C4-2B (cell line): Measurements from ENCODE around the gene ALDH3A2.

Experiments used
- H3K27ac ChIP-seq: fragments of 450-650 bp; 2 replicates; pipeline ENCODE4 v1.5.1; 2017
- ZFX ChIP-seq: fragments of 450-650 bp; IDR thresholded peaks from 2 replicates; pipeline ENCODE4 v1.6.1; 2017
- TF ChIP-seq, protein P1 (sequence below): fragments of 450-650 bp; conservative IDR thresholded peaks from 2 replicates; pipeline ENCODE4 v1.5.1; 2017; ENCODE audit warnings: mild to moderate bottlenecking

Gene ALDH3A2

DNA sequence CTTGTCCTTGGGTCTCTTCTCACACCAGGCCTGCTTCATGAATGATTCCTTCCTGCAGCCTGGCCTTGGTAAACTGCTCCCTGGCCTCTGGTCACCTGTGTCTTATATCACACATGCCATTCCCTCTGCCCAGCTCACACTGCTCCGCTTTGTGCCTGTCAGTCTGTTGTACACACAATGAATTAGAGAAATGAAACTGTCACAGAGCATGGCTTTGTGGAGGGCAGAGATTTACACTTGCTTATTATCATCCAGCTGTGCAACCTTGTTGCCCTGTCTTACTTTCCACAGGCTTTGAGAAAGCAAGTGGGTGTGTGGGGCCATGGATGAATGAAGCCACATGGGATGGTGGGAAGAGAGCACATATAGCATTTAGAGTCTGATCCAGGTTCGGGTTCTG lies 22.4 kb downstream of the ALDH3A2 start:
- no peak overlapping the region for H3K27ac ChIP-seq
- TF ChIP-seq ZFX = no peak
- TF ChIP-seq, protein P1, sequence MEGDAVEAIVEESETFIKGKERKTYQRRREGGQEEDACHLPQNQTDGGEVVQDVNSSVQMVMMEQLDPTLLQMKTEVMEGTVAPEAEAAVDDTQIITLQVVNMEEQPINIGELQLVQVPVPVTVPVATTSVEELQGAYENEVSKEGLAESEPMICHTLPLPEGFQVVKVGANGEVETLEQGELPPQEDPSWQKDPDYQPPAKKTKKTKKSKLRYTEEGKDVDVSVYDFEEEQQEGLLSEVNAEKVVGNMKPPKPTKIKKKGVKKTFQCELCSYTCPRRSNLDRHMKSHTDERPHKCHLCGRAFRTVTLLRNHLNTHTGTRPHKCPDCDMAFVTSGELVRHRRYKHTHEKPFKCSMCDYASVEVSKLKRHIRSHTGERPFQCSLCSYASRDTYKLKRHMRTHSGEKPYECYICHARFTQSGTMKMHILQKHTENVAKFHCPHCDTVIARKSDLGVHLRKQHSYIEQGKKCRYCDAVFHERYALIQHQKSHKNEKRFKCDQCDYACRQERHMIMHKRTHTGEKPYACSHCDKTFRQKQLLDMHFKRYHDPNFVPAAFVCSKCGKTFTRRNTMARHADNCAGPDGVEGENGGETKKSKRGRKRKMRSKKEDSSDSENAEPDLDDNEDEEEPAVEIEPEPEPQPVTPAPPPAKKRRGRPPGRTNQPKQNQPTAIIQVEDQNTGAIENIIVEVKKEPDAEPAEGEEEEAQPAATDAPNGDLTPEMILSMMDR = no peak

DNA sequence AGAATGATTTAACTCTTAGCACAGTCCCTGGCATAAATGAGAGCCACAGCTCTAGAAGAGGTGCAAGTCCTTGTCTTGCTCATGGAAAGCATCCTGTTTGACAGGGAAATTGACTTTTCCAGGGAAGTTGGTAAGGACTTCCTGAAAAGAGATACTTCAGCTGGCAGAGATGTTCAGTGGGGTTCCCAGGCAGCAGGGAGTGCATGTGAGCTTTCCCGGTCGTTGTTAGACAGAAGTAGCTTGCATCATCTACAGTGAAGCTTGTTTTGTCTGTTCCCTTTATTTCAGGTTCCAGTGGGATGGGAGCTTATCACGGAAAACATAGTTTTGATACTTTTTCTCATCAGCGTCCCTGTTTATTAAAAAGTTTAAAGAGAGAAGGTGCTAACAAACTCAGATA lies 22.9 kb downstream of the ALDH3A2 start:
- H3K27ac ChIP-seq = no peak overlapping the region
- TF ChIP-seq, protein P1 = no peak
- no peak for TF ChIP-seq ZFX

DNA sequence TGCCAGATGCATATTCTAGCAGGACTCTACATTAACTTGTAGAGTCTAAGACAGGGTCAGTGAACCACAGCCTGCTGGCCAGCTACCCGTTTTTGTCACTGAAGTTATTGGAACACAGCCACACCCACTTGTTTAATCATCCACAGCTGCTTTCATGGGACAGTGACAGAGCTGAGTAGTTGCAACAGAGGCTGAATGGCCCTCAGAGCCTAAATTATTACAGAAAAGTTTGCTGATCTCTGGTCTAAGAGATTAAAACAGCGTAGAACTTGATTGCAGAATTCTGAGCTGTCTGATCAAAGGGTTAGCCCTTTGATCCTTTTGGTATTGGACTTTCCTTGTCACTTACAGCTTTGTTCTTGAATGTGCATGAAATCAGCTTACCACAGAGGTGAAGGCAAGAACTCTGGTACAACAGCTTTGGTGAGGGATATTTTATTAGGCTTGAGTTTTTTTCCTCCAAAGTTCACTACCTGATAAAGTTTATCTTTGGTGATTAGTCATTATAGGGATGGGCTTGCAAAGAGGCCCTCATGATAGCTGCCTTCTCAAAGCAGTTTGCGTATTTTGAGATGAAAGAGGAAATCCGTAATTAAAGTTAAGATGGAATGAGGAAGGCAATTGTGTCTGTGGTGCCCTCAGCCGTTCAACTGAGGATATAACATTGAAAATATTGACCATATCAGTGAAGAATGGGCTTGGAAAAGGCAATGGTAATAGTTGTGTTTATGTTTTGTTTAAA lies 23.6 kb downstream of the ALDH3A2 start:
- TF ChIP-seq ZFX = no peak
- TF ChIP-seq, protein P1 = no peak; the same call in 1 of the 2 replicates
- no peak overlapping the region for H3K27ac ChIP-seq

DNA sequence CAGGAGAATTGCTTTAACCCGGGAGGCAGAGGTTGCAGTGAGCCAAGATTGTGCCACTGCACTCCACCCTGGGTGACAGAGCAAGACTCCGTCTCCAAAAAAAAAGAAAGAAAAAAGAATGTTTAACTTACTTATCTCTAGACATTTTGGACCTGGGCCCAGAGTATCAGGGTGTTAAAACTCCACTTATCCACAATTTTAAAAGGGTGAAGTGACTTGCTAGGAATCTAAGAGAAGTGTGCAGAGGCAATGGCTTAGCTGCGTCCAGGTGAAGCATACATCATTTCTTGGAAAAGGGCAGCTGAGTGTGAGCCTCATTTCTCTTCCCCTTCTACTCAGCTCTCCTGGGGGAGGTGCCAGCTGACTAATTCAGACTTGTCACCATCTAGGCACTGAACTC lies 25.1 kb downstream of the ALDH3A2 start:
- TF ChIP-seq ZFX = no peak
- TF ChIP-seq, protein P1 = no peak
- H3K27ac ChIP-seq = no peak overlapping the region

DNA sequence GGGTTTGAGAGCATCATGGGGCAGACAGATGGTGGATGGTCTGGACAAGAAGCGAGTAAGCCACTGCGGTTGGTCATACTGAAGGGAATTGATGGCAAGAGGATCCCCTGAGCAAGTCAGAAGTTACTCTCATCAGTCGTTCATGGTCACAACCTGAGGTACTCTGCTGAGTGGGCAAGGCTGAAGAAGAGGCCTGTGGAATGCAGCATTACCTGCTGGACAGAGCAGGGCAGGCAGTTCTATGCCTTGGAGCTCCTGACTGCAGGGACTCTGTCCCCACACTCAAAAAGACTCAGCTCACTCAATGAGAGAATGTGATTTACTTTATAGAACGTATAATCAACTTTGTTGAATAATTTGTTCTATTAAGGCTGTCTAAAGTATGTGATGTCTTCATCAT lies 28.3 kb downstream of the ALDH3A2 start:
- H3K27ac ChIP-seq = no peak overlapping the region
- TF ChIP-seq, protein P1 = no peak
- TF ChIP-seq ZFX = no peak

DNA sequence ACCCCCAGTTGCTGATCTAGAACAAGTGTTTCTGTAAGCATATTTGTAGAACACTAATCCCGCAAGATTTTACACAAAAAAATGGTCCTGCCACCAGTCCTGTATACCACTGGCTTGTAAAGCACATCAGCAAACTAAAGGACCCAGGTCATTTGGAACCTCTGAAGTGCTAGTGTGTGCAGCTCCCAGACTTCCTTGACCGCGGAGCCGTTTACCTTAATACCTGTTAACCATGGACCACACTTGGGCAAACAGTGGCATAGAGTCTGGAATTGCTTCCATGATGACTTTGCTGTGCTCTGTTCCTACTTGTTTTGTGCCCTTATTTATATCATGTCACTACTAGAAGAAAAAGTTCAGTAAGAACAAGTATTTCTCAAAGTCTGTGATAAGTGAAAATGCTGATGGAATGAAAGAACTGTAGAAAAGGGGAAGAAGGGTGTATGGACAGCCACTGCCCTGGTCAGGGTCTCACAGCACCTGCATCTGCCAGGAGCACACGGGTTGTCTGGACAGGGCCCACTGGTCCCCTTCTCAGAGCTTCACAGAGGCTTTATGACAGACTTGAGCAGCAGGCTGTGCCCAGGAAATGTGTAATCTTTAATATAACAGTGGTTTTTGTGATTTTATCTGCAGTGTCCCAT lies 29.3 kb downstream of the ALDH3A2 start:
- H3K27ac ChIP-seq = no peak overlapping the region
- TF ChIP-seq, protein P1 = no peak
- no peak for TF ChIP-seq ZFX

DNA sequence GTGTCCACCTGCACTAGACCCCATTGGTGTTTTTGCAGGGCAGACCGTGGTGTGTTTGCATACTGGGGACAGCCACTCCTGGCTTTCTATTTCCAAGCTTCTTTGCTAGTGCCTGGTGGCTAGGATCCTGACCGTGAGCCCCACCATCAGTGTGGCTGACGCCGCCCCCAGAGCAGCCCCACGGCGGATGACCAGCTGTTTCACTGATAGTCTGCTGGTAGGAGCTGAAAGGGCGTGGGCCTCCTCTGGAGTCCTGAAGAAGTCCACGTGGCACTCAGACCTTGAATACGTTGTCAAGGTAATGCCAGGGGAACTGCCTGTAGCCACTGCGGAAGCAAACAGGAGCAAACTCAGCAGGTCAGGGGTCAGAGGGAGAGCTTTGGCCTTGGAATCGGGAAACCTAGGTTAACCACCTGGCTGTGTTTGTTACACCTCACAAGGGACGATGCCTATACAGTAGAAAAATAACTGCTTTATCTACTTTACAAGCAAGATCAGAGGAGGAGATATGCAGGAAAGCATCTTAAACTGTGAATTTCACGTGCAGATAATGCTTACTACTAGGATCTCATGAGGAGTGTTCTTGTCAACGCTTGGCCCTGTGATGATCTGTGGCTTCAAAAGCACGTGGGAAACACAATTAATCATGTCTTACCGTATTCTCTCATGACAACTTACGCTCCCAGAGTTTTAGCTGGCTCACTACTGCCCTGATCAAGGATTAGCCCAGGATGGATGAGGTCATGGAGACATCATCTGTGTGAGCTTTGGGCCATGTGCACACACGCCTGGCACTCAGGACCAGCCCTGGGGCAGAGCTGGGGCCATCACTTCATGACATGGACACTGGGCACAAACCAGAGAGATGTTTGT lies 30.3 kb downstream of the ALDH3A2 start:
- no peak for TF ChIP-seq ZFX
- TF ChIP-seq, protein P1 = no peak
- H3K27ac ChIP-seq = no peak overlapping the region
